ENCODE results near the gene DDAH1.

The DDAH1 gene

GRCh38 chr1:85275701-85276214 is 189.2 kb downstream of the DDAH1 start:
- peak overlapping the region; percentile 77 for H3K4me2 ChIP-seq (ENCODE audit: insufficient read depth, low read length)
- H3K79me2 ChIP-seq (ENCODE audit: insufficient read depth, low read length), result peaks cover 55% of the 10 kb centered on the region
- H3K27me3 ChIP-seq (ENCODE audit: insufficient read depth, low read length, poor library complexity), result no peaks in the 10 kb centered on the region
- DNase-seq (no peak), ATAC-seq (ENCODE audit: insufficient read depth, low read depth) (no peak)
- no peaks in the 10 kb centered on the region for H3K9me3 ChIP-seq (ENCODE audit: insufficient read depth, low read length, severe bottlenecking)
- peaks cover 9% of the 10 kb centered on the region for H3K36me3 ChIP-seq (ENCODE audit: insufficient read depth, low read length)
- peak overlapping the region; percentile 85 for H3K27ac ChIP-seq (ENCODE audit: low read length)
- H4K20me1 ChIP-seq (ENCODE audit: insufficient read depth, low read length), result peaks cover 3% of the 10 kb centered on the region; the same call in 1 of the 2 replicates
- H3K4me3 ChIP-seq (ENCODE audit: low read depth in 1 of 2, low read length in 2 of 2), result peak overlapping the region; percentile 60 to 86
- peak overlapping the region; percentile 60 for H3K9ac ChIP-seq (ENCODE audit: low read depth, low read length)
- peak overlapping the region; percentile 75 for H2AFZ ChIP-seq (ENCODE audit: low read depth, low read length)
- TF ChIP-seq CTCF (IDR thresholded peaks at IDR 0.05; ENCODE audit: borderline replicate concordance, extremely low read depth, low read length, poor library complexity, severe bottlenecking), result no peak
- no peak for TF ChIP-seq EZH2 (IDR thresholded peaks at IDR 0.05; ENCODE audit: borderline replicate concordance, low read depth, low read length, severe bottlenecking)
- H3K4me1 ChIP-seq (ENCODE audit: insufficient read depth, low read length), result peaks cover 37% of the 10 kb centered on the region

- H4K20me1 ChIP-seq (ENCODE audit: insufficient read depth, low read length), result peaks cover 3% of the 10 kb centered on the region; the same call in 1 of the 2 replicates
- H3K27ac ChIP-seq (ENCODE audit: low read length), result peak overlapping the region; percentile 15; the same call in 1 of the 2 replicates
- no peak for TF ChIP-seq CTCF (IDR thresholded peaks at IDR 0.05; ENCODE audit: borderline replicate concordance, extremely low read depth, low read length, poor library complexity, severe bottlenecking)
- TF ChIP-seq EZH2 (IDR thresholded peaks at IDR 0.05; ENCODE audit: borderline replicate concordance, low read depth, low read length, severe bottlenecking), result no peak
- H3K36me3 ChIP-seq (ENCODE audit: insufficient read depth, low read length), result peaks cover 16% of the 10 kb centered on the region
- peak overlapping the region; percentile 60; the same call in 1 of the 2 replicates for H3K9ac ChIP-seq (ENCODE audit: low read depth, low read length)
- H3K4me2 ChIP-seq (ENCODE audit: insufficient read depth, low read length), result peak overlapping the region; percentile 77
- H2AFZ ChIP-seq (ENCODE audit: low read depth, low read length), result no peak overlapping the region
- peaks cover 37% of the 10 kb centered on the region for H3K4me1 ChIP-seq (ENCODE audit: insufficient read depth, low read length)
- no peaks in the 10 kb centered on the region for H3K9me3 ChIP-seq (ENCODE audit: insufficient read depth, low read length, severe bottlenecking)
- peaks cover 57% of the 10 kb centered on the region for H3K79me2 ChIP-seq (ENCODE audit: insufficient read depth, low read length)
- no peak for DNase-seq
- H3K27me3 ChIP-seq (ENCODE audit: insufficient read depth, low read length, poor library complexity), result no peaks in the 10 kb centered on the region
- H3K4me3 ChIP-seq (ENCODE audit: low read depth in 1 of 2, low read length in 2 of 2), result peak overlapping the region; percentile 60 to 86
- no peak for ATAC-seq (ENCODE audit: insufficient read depth, low read depth)
Observed at GRCh38 chr1:85274969-85275453, 189.9 kb downstream of the DDAH1 start.

- H3K4me2 ChIP-seq (ENCODE audit: insufficient read depth, low read length), result peak overlapping the region; percentile 35; the same call in 1 of the 2 replicates
- H3K9ac ChIP-seq (ENCODE audit: low read depth, low read length), result no peak overlapping the region
- H4K20me1 ChIP-seq (ENCODE audit: insufficient read depth, low read length), result peaks cover 3% of the 10 kb centered on the region; the same call in 1 of the 2 replicates
- no peaks in the 10 kb centered on the region for H3K9me3 ChIP-seq (ENCODE audit: insufficient read depth, low read length, severe bottlenecking)
- peaks cover 40% of the 10 kb centered on the region for H3K4me1 ChIP-seq (ENCODE audit: insufficient read depth, low read length)
- H3K27me3 ChIP-seq (ENCODE audit: insufficient read depth, low read length, poor library complexity), result no peaks in the 10 kb centered on the region
- ATAC-seq (ENCODE audit: insufficient read depth, low read depth), result no peak
- H3K4me3 ChIP-seq (ENCODE audit: low read depth in 1 of 2, low read length in 2 of 2), result no peak overlapping the region
- no peak overlapping the region for H3K27ac ChIP-seq (ENCODE audit: low read length)
- H3K36me3 ChIP-seq (ENCODE audit: insufficient read depth, low read length), result peaks cover 32% of the 10 kb centered on the region
- no peak for DNase-seq
- no peak overlapping the region for H2AFZ ChIP-seq (ENCODE audit: low read depth, low read length)
- TF ChIP-seq EZH2 (IDR thresholded peaks at IDR 0.05; ENCODE audit: borderline replicate concordance, low read depth, low read length, severe bottlenecking) (no peak), CTCF (IDR thresholded peaks at IDR 0.05; ENCODE audit: borderline replicate concordance, extremely low read depth, low read length, poor library complexity, severe bottlenecking) (no peak)
- H3K79me2 ChIP-seq (ENCODE audit: insufficient read depth, low read length), result peaks cover 63% of the 10 kb centered on the region
Observed at GRCh38 chr1:85273397-85273796, 191.6 kb downstream of the DDAH1 start.
